MCF 10A (cell line): ENCODE results near the gene IRF4. TPM values are rescaled to one million over a fixed set of nuclear protein-coding genes. Genes with fewer than 3 reads are reported as not detected.

ENCODE experiments used
- BruUV-seq: library from RNA; stranded (reverse); fragments of 400-500 nt; replicated peaks from 2 replicates; lab custom pipeline; 2021; lab: Mats Ljungman, UMichigan
- CTCF ChIA-PET: fragments of 300-600 bp; sonication (Branson Sonifier 250); formaldehyde crosslinking; extraction: SDS; loops from one replicate; lab custom pipeline; 2021; ENCODE audit warnings: antibody characterized with exemption, inconsistent platforms; lab: Yijun Ruan, JAX
- POLR2A ChIA-PET: fragments of 300-600, 350-650 bp; sonication (Branson Sonifier 250); formaldehyde crosslinking; extraction: SDS; loops from one replicate; lab custom pipeline; 2020; ENCODE audit warnings: antibody characterized with exemption, inconsistent platforms; lab: Yijun Ruan, JAX
- DNase-seq: peaks from one replicate; pipeline ENCODE4 v3.0.0-alpha.2; 2018; ENCODE audit not compliant: unreplicated experiment
- H3K27ac Mint-ChIP-seq: one replicate; pipeline ENCODE4 v1.8.0; 2022; ENCODE audit warnings: mild to moderate bottlenecking, low read depth, mixed read lengths; ENCODE audit not compliant: unreplicated experiment
- H3K27me3 Mint-ChIP-seq: one replicate; pipeline ENCODE4 v1.8.0; 2022; ENCODE audit warnings: mixed read lengths; ENCODE audit not compliant: insufficient read depth, unreplicated experiment
- H3K36me3 Mint-ChIP-seq: one replicate; pipeline ENCODE4 v1.8.0; 2022; ENCODE audit warnings: mild to moderate bottlenecking, moderate library complexity, mixed read lengths; ENCODE audit not compliant: insufficient read depth, unreplicated experiment
- H3K4me1 Mint-ChIP-seq: one replicate; pipeline ENCODE4 v1.8.0; 2022; ENCODE audit warnings: mixed read lengths; ENCODE audit not compliant: insufficient read depth, unreplicated experiment
- H3K4me3 Mint-ChIP-seq: one replicate; pipeline ENCODE4 v1.8.0; 2022; ENCODE audit warnings: mild to moderate bottlenecking, moderate library complexity, mixed read lengths; ENCODE audit not compliant: unreplicated experiment
- H3K9me3 Mint-ChIP-seq: one replicate; pipeline ENCODE4 v1.8.0; 2022; ENCODE audit warnings: mixed read lengths; ENCODE audit not compliant: unreplicated experiment
- CTCF ChIP-seq: fragments of 200-600 bp; IDR thresholded peaks from one replicate; pipeline ENCODE4 v1.8.0; 2022; ENCODE audit warnings: antibody characterized with exemption, mild to moderate bottlenecking; ENCODE audit not compliant: unreplicated experiment
- intact Hi-C: fragments of 100-400 bp; cut with micrococcal nuclease; formaldehyde crosslinking; loops from 2 replicates; pipeline ENCODE4 v1.14.1; 2022
- total RNA-seq: library from RNA; stranded (reverse); gene quantifications from 2 replicates; pipeline ENCODE4 v1.2.3, GENCODE V29; 2022

Gene IRF4
- total RNA-seq, 1 experiment from 2014 or later: not detected

- TF ChIP-seq CTCF: no peak
- Mint-ChIP-seq H3K4me3 (no peak overlapping the region), H3K9me3 (no peaks in the 10 kb centered on the region), H3K36me3 (no peaks in the 10 kb centered on the region), H3K27ac (no peak overlapping the region), H3K4me1 (no peaks in the 10 kb centered on the region), H3K27me3 (peaks cover 22% of the 10 kb centered on the region)
- DNase-seq: no peak
- BruUV-seq: no TSS peak
- intact Hi-C loops: no loop called here
- ChIA-PET CTCF (interaction anchor here (0.6 kb wide), 1 partner anchor 10 kb away, joined by 3 read pairs; no protein-coding TSS in a partner anchor), POLR2A (interaction anchor here (0.8 kb wide), 1 partner anchor 33 kb away, joined by 3 read pairs; no protein-coding TSS in a partner anchor)
Measured at GRCh38 chr6:455006-455585, 63.5 kb downstream of the IRF4 start.

- Mint-ChIP-seq H3K9me3 (no peaks in the 10 kb centered on the region), H3K4me1 (no peaks in the 10 kb centered on the region), H3K36me3 (no peaks in the 10 kb centered on the region), H3K4me3 (no peak overlapping the region), H3K27ac (no peak overlapping the region), H3K27me3 (peaks cover 30% of the 10 kb centered on the region)
- no peak for TF ChIP-seq CTCF
- ChIA-PET CTCF (interaction anchor here (0.9 kb wide), 1 partner anchor 22 kb away, joined by 5 read pairs; no protein-coding TSS in a partner anchor), POLR2A (no interaction called here)
- DNase-seq: no peak
- no TSS peak for BruUV-seq
- intact Hi-C loops: no loop called here
Measured at GRCh38 chr6:455835-456234, 64.3 kb downstream of the IRF4 start.

- intact Hi-C loops: no loop called here
- TF ChIP-seq CTCF: no peak
- no peak for DNase-seq
- CTCF ChIA-PET: interaction anchor here (0.9 kb wide), 1 partner anchor 22 kb away, joined by 5 read pairs; no protein-coding TSS in a partner anchor
- H3K4me1 Mint-ChIP-seq: no peaks in the 10 kb centered on the region
- H3K4me3 Mint-ChIP-seq: no peak overlapping the region
- BruUV-seq: no TSS peak
- H3K27me3 Mint-ChIP-seq: peaks cover 34% of the 10 kb centered on the region
- POLR2A ChIA-PET: no interaction called here
- H3K9me3 Mint-ChIP-seq: no peaks in the 10 kb centered on the region
- no peaks in the 10 kb centered on the region for H3K36me3 Mint-ChIP-seq
- no peak overlapping the region for H3K27ac Mint-ChIP-seq
Measured at GRCh38 chr6:456358-456867, 64.9 kb downstream of the IRF4 start.

GRCh38 chr6:456887-457286 is 65.3 kb downstream of the IRF4 start:
- no TSS peak for BruUV-seq
- intact Hi-C loops: no loop called here
- Mint-ChIP-seq H3K4me3 (no peak overlapping the region), H3K9me3 (no peaks in the 10 kb centered on the region), H3K27me3 (peaks cover 39% of the 10 kb centered on the region), H3K36me3 (no peaks in the 10 kb centered on the region), H3K27ac (no peak overlapping the region), H3K4me1 (no peaks in the 10 kb centered on the region)
- ChIA-PET CTCF (interaction anchor here (0.9 kb wide), 1 partner anchor 23 kb away, joined by 5 read pairs; no protein-coding TSS in a partner anchor), POLR2A (no interaction called here)
- no peak for TF ChIP-seq CTCF
- DNase-seq: no peak

Other genes with a start within 250 kb of the IRF4 start
- 29.4 and 40.7 TPM in 2 replicates for gene DUSP22, start 99.3 kb upstream of the IRF4 start, total RNA-seq